Fibroblast of the aortic adventitia (primary cell): ENCODE results near the gene TRIM47. TPM values are rescaled to one million over a fixed set of nuclear protein-coding genes. Genes with fewer than 3 reads are reported as not detected.

Experiments used
- DNase-seq: peaks from one replicate; pipeline ENCODE4 v3.0.0-alpha.2; 2010; ENCODE audit warnings: low read depth
- H3K4me3 ChIP-seq: 2 replicates; pipeline ENCODE4 v1.5.1; 2011; ENCODE audit warnings: low read depth, mild to moderate bottlenecking, control low read depth, low read length, moderate library complexity
- total RNA-seq: library from RNA; depleted of rRNA; stranded (reverse); fragments of >200 nt; gene quantifications from 2 replicates; pipeline ENCODE4 v1.2.3, GENCODE V29; 2012; ENCODE audit warnings: low replicate concordance
- TF ChIP-seq, protein P1 (sequence below): IDR thresholded peaks from 2 replicates; pipeline ENCODE4 v1.5.1; 2011; ENCODE audit warnings: mild to moderate bottlenecking, low read length, control low read depth, inconsistent platforms; ENCODE audit not compliant: insufficient read depth

The TRIM47 gene
- total RNA-seq, 1 donor = 20.9 TPM

DNA sequence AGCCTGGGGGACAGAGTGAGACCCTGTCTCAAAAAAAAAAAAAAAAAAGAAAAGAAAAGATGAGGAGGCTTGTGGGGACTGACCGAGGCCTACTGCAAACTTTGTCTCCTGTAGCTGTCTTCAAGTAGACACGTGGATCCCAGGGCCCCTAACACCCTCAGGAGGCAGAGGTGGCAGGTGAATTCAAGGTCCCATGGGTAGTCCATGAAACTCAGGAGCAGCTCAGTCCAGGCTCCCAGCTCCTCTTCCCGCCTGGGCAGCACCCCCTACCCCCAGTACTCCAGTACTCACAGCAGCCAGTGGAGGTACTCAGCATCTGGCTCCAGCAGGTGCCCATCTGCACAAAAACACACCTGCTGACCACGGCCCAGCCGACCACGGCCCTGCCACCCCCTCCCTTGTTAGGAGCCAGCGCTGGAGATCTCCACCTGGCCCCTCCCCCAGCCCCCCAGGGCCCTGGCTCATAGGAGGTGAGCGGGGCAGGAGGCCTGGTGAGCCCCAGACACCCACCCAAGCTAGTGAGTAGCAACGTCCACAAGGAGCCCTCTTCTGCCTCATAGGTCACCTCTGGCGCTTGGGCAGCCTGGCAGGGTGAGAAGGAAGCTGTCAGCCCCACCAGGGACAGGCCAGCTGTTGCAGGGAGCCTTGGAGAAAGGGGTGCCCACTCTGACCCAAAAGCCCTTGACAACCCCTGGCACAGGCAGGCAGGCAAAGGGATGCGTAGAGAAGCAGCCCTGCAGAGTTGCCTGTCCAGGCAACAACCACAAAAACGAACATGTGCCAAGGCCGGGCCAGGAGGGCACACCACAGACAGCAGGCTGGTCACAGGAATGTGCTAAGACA, 22.5 kb upstream of the TRIM47 start:
- H3K4me3 ChIP-seq = no peak overlapping the region
- TF ChIP-seq, protein P1, sequence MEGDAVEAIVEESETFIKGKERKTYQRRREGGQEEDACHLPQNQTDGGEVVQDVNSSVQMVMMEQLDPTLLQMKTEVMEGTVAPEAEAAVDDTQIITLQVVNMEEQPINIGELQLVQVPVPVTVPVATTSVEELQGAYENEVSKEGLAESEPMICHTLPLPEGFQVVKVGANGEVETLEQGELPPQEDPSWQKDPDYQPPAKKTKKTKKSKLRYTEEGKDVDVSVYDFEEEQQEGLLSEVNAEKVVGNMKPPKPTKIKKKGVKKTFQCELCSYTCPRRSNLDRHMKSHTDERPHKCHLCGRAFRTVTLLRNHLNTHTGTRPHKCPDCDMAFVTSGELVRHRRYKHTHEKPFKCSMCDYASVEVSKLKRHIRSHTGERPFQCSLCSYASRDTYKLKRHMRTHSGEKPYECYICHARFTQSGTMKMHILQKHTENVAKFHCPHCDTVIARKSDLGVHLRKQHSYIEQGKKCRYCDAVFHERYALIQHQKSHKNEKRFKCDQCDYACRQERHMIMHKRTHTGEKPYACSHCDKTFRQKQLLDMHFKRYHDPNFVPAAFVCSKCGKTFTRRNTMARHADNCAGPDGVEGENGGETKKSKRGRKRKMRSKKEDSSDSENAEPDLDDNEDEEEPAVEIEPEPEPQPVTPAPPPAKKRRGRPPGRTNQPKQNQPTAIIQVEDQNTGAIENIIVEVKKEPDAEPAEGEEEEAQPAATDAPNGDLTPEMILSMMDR = no peak
- no peak for DNase-seq

DNA sequence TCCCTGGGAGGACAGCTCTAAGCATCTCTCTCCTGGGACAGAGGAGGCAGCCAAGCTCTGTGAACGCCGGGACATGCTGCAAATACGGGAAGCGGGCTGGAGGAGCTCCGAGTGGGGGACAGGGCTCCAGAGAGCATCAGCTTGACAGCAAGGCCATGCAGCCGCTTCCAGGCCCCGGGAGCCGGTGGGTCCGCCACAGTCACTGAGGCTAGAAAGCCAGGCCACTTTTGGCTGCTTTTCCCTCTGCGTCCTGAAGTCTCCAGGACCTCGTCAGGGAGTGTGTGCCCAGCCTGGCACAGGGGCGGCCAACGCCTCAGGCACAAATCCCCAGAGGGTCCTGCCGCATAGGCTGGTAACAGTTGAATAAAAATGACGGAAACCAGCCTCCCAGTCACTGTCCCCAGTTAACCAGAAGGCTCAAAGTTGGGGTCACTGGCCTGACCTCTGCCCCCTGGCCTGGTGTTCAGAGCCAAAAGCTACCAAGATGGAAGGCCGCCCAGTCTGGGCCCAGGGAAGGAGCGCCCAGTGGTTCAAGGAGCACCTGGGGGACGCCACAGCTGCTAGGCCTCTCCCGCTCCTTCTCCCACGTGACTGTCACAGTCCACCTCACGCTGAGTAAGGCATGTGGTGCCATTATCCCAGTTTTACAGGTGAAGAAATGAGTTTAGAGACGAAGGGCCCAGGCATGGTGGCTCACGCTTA, 21.5 kb upstream of the TRIM47 start:
- no peak for DNase-seq
- TF ChIP-seq, protein P1 = no peak
- H3K4me3 ChIP-seq = no peak overlapping the region

DNA sequence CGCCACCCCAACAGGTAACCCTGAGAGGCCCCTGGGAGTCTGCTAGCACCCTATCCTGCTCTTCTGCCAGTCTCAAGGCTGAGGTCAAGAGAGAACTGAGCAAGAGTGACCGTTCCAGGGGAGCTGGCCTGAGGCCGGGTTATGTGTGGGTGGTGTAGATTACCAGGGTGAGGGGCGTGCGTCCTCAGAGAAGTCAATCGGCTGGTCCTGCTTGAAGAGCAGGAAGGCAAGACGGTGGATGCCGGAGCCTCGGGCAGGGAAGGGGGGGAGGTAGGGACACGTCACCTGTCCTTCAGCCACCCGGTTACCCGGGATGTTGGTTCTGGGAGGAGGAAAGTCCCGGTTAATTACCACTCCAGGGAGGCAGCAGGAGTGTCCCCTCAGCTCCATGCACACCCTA, 21.0 kb upstream of the TRIM47 start:
- TF ChIP-seq, protein P1 = no peak
- no peak overlapping the region for H3K4me3 ChIP-seq
- DNase-seq = no peak

DNA sequence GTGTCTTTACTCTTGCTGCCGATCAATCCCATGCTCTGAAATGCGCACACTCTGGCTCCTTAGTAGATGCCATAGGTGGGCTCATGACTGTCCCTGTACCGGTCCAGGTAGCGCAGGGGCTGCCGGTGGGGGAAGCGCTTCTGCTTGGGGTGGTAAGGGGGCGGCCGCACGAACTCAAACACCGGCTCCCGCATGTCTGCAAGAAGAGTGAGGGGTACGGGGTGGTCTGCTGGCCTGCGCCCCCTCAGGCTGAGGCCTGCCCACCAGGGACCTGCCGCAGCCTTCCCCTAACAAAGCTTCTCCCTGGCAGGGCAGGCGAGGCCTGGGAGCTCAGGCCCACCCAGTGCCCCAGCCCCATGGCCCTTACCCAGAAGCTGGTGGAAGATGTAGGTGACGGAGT, 20.4 kb upstream of the TRIM47 start:
- no peak for DNase-seq
- TF ChIP-seq, protein P1 = no peak
- H3K4me3 ChIP-seq = no peak overlapping the region

DNA sequence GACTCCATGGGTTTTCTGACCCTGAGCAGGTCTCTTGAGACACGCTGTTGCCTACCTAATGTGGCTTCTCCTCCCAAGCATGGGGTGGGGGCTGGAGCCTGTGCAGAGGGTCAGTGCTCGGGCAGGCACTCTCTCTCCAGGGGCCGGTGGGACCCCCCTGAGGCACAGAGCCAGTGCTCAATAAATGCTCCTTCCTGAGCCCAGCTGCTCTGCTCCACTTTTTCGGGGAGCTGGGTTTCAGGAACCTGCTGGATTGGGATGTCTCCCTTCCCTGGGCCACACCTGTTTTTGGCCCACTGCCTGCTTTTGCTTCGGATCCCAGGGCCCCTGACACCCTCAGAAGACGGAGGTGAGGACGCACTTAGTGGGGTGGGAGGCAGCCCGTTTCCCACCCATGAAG, 19.7 kb upstream of the TRIM47 start:
- no peak overlapping the region for H3K4me3 ChIP-seq
- no peak for DNase-seq
- TF ChIP-seq, protein P1 = no peak

DNA sequence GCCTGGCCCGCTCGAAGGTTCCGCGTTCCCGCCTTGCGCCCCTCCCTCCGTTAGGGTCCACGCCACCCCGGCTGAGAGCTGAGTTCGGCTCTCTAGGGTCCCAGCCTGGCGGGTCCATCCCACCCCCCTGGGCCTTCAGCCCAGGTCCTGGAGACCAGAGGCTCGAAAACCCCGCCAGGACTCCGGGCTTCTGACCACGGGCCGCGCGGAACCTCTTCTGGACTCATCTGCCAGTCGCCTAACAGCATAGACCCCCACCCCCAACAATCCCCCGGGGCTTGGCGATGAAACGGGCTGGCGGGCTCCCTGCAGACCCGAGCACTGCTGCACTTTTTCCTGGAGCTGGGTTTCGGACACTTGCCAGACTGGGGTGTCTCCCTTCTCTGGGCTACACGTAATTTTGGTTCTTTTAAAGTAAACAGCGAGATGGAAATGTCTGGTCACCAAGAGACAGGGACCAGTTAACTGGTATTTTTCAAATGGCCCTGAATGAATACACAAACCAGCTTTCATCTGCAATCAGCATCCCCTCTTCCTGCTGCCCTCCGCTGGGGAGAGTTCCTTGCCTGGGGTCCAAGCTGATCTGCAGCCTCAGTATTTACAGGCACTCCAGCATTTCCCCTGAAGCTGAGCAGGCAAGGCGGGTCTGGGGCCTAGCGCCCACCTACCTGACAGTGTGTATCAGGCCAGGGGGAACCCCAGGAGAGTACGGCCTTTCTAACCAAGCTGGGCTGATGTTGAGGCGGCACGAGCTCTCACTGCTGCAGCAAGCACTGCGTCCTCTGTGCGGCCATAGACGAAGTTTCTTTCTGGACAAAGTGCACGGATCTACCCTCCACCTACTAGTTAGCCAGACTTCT, 19.0 kb upstream of the TRIM47 start:
- DNase-seq = no peak
- TF ChIP-seq, protein P1 = no peak
- H3K4me3 ChIP-seq = peak overlapping the region; percentile 57
